Activated naive CD8-positive, alpha-beta T cell treated with anti-CD3 and anti-CD28 coated beads, Interleukin-2, amount 10 ng/mL, durations not matched to agents 7 days and 5 days (primary cell): ENCODE data around the gene C11orf21. TPM values are rescaled to one million over a fixed set of nuclear protein-coding genes. Genes with fewer than 3 reads are reported as not detected.
A peak's percentile ranks its signal among the peaks of the same experiment; 100 is the strongest.

Experiments used
- ATAC-seq: fragments of 150-1000 bp; cut with Tn5 transposase; one replicate; pipeline ENCODE4 v1.10.0; 2021; ENCODE audit warnings: low read depth, moderate library complexity
- POLR2A ChIA-PET: fragments of 350-600 bp; sonication (Branson Sonifier 250); formaldehyde crosslinking; loops from one replicate; lab custom pipeline; 2021; ENCODE audit warnings: antibody characterized with exemption; lab: Charles Lee
- DNase-seq: peaks from one replicate; pipeline ENCODE4 v3.0.0; 2021
- H3K27ac Mint-ChIP-seq: one replicate; pipeline ENCODE4 v1.8.0; 2022; ENCODE audit warnings: mild to moderate bottlenecking, mixed read lengths
- H3K27me3 Mint-ChIP-seq: one replicate; pipeline ENCODE4 v1.8.0; 2022; ENCODE audit warnings: mild to moderate bottlenecking, moderate library complexity, mixed read lengths
- H3K36me3 Mint-ChIP-seq: one replicate; pipeline ENCODE4 v1.8.0; 2021; ENCODE audit warnings: mild to moderate bottlenecking, mixed read lengths
- H3K4me1 Mint-ChIP-seq: one replicate; pipeline ENCODE4 v1.8.0; 2021; ENCODE audit warnings: mixed read lengths
- H3K4me3 Mint-ChIP-seq: one replicate; pipeline ENCODE4 v1.8.0; 2022; ENCODE audit warnings: mild to moderate bottlenecking, moderate library complexity, mixed read lengths
- H3K9me3 Mint-ChIP-seq: one replicate; pipeline ENCODE4 v1.8.0; 2021; ENCODE audit warnings: mixed read lengths
- total RNA-seq, 2 experiments: library from RNA; stranded (reverse); gene quantifications; one replicate each; pipeline ENCODE4 v1.2.3, GENCODE V29; 2021

Gene C11orf21
- total RNA-seq, 2 experiments from 2014 or later: 51.0 to 55.3 TPM

DNA sequence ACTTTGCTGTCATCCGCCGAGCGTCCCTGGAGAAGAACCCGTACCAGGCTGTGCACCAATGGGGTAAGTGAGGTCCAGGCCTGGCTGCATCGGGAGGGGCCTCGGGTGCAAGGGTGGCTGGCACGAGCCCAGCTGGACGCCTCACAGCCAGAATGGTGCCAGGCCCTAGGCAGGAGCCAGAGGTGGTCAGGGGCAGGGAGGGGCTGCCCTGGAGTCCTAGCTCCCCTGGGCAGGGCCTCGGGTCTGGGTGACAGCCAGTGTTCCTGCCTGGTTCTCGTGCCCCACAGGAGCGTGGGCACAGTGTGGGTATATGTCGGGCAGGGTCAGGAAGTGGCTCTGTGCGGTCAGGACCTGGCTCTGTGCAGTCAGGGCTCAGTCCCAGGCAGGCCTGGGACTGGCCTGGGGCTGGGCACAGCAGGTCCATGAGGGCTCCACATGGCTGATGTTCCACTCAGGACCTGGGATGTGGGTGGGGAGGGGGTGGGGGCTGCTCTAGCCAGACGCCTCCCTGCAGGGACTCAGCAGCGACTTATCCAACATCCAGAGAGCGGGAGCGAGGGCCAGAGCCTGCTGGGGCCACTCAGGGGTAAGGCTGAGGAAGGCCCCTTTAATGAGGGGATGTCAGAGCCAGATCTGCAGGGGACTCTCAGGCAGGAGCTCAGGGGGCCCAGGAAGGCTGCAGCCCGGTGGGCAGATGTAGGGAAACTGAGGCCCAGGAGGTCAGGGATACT, 1.3 kb upstream of the C11orf21 start:
- no peaks in the 10 kb centered on the region for H3K27me3 Mint-ChIP-seq
- peak overlapping the region; percentile 98 for H3K27ac Mint-ChIP-seq
- H3K4me3 Mint-ChIP-seq: peak overlapping the region; percentile 100
- peaks cover 10% of the 10 kb centered on the region for H3K36me3 Mint-ChIP-seq
- no peak for ATAC-seq
- POLR2A ChIA-PET: interaction anchor here (1.2 to 5.9 kb wide), 4 partner anchors 11 to 104 kb away, joined by 4 to 32 read pairs (median 12); partner anchors contain the start of genes CD81 and TSSC4
- peaks cover 29% of the 10 kb centered on the region for H3K4me1 Mint-ChIP-seq
- no peaks in the 10 kb centered on the region for H3K9me3 Mint-ChIP-seq
- DNase-seq: no peak

DNA sequence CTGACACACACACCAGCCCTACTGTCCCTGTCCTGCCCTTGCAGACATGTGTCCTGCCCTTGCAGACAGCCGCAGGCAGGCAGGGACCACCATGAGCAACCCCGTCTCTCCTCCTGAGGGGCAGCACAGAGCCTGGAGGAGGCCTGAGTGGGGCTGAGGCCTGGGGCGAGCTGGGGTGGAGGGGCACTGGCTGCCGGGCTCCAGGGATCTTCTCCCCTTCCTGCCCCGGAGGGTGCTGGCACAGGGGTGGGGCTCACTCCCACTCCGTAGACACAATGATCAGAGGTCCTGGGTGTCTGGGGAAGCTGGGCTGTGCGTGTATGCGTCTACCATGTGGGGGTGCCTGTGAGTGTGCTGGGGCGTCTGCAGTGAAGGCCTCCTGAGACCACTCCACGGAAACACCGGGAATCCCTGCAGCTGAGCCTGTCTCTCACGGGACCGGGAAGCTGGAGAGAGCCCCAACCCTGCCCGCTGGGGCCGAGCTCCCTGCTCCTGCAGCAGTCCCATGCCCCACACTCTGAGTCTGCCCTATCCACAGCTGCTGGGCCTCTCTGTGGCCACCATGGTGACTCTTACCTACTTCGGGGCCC, 683 bp upstream of the C11orf21 start:
- POLR2A ChIA-PET: interaction anchor here (0.5 to 5.9 kb wide), 9 partner anchors 11 to 1454 kb away, joined by 3 to 32 read pairs (median 4); partner anchors contain the start of genes CD81 and TSSC4
- ATAC-seq: peak; percentile 28
- no peaks in the 10 kb centered on the region for H3K27me3 Mint-ChIP-seq
- H3K4me1 Mint-ChIP-seq: peaks cover 34% of the 10 kb centered on the region
- peaks cover 15% of the 10 kb centered on the region for H3K36me3 Mint-ChIP-seq
- peak overlapping the region; percentile 98 for H3K27ac Mint-ChIP-seq
- H3K4me3 Mint-ChIP-seq: peak overlapping the region; percentile 100
- peak; percentile 66 for DNase-seq
- no peaks in the 10 kb centered on the region for H3K9me3 Mint-ChIP-seq

DNA sequence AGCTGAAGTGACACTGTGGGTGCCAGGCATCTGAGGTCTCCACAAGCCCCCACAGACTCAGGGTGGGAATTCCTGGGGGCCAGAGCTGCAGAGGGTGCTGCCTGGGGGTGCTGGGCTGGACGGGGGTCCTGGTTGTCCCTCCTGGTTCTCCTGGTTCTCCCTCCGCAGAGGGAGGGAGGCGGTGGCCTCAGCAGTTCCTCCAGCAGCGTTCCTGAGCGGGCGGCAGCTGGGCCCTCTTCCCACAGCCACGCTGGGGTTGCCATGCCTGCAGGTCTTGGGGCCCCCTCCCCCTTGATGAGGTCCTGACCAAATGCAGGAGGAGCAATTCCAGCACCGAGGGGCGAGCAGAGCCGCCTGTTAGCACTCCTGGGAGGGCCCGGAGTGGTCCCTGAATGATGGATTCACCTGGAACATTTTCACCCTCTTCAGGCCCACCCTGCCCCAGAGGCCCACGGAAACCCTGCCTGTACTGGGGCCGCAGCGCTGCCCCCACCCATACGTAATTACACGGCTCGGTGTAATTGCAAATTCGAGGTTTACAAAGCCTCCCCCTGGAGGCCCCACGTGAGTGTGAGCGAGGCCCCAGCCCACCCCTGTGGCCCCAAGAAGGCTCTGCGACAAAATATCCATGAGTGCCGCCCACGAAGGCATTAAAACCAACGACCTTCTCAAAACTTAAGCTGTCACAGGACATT, 635 bp downstream of the C11orf21 start:
- ATAC-seq (peak; percentile 5), DNase-seq (peak; percentile 65)
- H3K27me3 Mint-ChIP-seq: no peaks in the 10 kb centered on the region
- peaks cover 30% of the 10 kb centered on the region for H3K4me1 Mint-ChIP-seq
- peak overlapping the region; percentile 100 for H3K4me3 Mint-ChIP-seq
- peak overlapping the region; percentile 98 for H3K27ac Mint-ChIP-seq
- H3K9me3 Mint-ChIP-seq: no peaks in the 10 kb centered on the region
- POLR2A ChIA-PET: interaction anchor here (0.8 to 3.2 kb wide), 10 partner anchors 8 to 587 kb away, joined by 3 to 20 read pairs (median 3); partner anchors contain the start of genes CD81 and TSSC4
- peaks cover 18% of the 10 kb centered on the region for H3K36me3 Mint-ChIP-seq

DNA sequence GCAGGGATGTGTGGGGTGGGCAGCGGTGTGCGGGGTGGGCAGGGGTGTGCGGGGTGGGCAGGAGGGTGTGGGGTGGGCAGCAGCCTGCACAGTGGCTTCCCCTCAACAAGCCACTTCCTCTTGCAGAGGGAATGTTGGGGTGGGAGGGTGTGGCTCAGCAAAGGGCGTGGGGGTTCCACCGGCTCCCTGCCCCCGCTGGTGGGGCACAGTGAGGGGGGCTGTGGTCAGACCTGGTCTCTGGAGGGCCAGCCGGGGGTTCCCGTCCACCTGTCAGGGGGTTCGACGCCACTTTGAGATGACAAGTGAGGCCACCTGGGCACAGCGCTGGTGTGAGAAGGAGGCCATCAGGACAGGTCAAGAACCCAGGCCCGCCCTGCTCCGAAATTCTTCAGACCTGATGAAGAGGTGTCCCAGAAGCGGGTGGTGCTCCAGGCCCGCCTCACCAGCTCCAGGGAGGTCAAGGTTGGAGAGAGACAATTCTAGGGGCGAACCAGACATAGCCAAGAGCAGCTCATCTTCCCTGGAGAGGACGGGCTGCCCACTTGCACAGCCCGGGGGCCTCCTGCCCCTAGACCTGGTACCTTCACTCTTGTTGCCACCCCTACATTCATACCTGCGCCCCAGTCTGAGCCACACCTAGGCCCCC, 1.3 kb downstream of the C11orf21 start:
- Mint-ChIP-seq H3K27ac (peak overlapping the region; percentile 98), H3K9me3 (no peaks in the 10 kb centered on the region), H3K4me3 (peak overlapping the region; percentile 100), H3K36me3 (peaks cover 18% of the 10 kb centered on the region), H3K27me3 (no peaks in the 10 kb centered on the region), H3K4me1 (peaks cover 26% of the 10 kb centered on the region)
- ATAC-seq (peak; percentile 7), DNase-seq (no peak)
- POLR2A ChIA-PET: interaction anchor here (0.5 to 3.2 kb wide), 4 partner anchors 8 to 713 kb away, joined by 3 to 20 read pairs (median 6); partner anchors contain the start of gene CD81

DNA sequence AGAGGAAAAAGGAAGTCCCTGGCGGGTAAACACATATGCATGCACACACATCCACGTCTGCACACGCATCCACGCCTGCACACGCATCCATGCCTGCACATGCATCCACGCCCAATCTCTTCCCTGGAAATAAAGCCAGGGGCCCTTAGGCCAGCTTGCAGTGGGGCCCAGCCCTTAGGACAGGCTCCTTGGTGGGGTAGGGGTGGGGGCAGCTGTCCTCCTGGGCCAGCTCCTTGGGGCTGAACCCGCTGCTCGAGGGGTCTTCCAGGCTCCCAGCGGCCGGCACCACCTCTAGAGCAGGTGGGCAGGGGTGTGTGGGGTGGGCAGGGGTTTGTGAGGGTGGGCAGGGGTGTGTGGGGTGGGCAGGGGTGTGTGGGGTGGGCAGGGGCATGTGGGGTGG, 1.9 kb downstream of the C11orf21 start:
- Mint-ChIP-seq H3K27ac (peak overlapping the region; percentile 86), H3K27me3 (no peaks in the 10 kb centered on the region), H3K4me1 (peaks cover 26% of the 10 kb centered on the region), H3K36me3 (peaks cover 18% of the 10 kb centered on the region), H3K4me3 (peak overlapping the region; percentile 85), H3K9me3 (no peaks in the 10 kb centered on the region)
- POLR2A ChIA-PET: interaction anchor here (0.8 kb wide), 1 partner anchor 114 kb away, joined by 3 read pairs; no protein-coding TSS in a partner anchor
- DNase-seq: no peak
- ATAC-seq: no peak

DNA sequence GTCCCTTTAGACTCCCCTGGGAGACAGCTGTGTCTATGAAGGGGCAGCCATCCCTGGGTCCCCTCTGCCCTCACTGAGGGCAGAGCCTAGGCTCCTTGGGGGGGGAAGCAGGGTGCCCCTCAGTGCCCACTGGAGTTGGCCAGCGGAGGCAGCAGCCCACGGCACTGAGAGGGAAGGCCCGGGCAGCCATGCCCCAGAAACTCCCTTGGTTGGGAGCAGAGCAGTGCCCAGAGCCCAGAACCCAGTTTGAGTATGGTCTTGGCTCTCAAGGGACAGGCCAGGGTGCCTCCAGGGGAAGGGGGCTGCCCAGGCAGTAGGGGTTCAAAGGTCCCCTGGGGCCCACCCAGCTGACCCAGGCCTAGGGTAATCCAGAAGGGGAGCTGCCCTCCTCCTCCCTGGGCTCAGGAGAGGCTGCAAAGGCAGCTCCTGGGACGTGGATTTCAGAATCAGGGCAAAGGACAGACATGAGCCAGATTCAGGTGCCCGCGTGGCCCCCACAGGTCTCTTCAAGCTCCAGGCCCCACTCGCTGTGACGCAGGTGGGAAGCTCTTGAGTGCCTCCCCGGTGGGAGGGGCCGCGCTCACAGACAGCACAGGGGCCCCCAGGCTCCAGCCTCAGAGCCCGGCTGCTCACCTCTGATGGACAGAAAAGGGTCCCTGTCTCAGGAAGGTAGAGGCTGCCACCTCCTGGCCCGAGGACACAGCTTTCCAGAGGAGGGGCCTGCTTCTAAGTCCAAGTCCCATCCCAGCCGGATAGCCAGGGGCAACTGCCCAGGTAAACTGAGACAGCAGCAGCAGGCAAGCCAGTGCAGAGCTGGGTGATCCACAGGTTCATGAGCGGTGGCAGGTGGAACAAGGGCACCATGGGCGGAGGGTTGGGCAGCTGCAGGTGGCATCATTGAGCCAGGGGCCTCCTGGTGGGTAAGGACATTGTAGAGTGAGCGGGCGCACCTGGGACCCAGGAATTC, 2.6 kb downstream of the C11orf21 start:
- peak; percentile 62 for DNase-seq
- ATAC-seq: no peak
- H3K27me3 Mint-ChIP-seq: no peaks in the 10 kb centered on the region
- H3K4me3 Mint-ChIP-seq: peak overlapping the region; percentile 85
- peak overlapping the region; percentile 86 for H3K27ac Mint-ChIP-seq
- POLR2A ChIA-PET: interaction anchor here (0.6 to 0.8 kb wide), 2 partner anchors 80 to 113 kb away, joined by 3 read pairs; no protein-coding TSS in a partner anchor
- no peaks in the 10 kb centered on the region for H3K9me3 Mint-ChIP-seq
- H3K4me1 Mint-ChIP-seq: peaks cover 28% of the 10 kb centered on the region
- H3K36me3 Mint-ChIP-seq: peaks cover 18% of the 10 kb centered on the region

DNA sequence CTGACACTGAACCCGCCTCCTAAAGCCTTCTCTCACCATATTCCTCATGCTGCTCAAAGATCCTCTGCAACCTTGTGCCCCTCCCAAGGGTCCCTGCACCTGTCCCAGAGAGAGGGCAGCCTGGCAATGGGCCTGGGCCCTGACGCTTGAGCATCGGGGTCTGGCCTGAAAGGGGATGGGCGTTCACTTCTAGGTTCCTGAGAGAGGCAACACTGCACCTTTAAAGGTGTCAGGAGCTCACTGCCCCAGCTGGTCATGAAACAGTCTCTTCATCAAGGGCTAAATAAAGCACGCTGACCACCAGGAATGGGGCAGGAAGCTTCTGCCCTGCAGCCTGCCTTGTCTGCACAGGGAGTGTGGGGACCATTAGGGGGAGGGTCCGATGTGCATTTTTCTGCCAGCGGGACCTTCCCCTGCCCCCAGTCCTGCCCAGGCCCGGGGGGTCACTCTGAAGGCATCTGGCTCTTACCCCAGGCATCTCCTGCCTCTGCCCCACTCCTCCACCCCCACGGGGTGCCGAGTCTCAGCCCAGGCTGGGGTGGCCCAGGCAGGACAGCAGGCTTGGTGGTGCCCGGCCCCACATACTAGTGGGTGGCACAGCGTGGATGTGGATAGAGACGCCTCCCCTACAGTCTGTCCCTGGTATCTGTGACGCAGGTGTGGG, 3.5 kb downstream of the C11orf21 start:
- DNase-seq (no peak), ATAC-seq (no peak)
- H3K36me3 Mint-ChIP-seq: peaks cover 18% of the 10 kb centered on the region
- POLR2A ChIA-PET: interaction anchor here (0.6 kb wide), 1 partner anchor 81 kb away, joined by 3 read pairs; no protein-coding TSS in a partner anchor
- H3K4me1 Mint-ChIP-seq: peaks cover 28% of the 10 kb centered on the region
- H3K4me3 Mint-ChIP-seq: no peak overlapping the region
- H3K27ac Mint-ChIP-seq: no peak overlapping the region
- no peaks in the 10 kb centered on the region for H3K9me3 Mint-ChIP-seq
- H3K27me3 Mint-ChIP-seq: peaks cover 5% of the 10 kb centered on the region

DNA sequence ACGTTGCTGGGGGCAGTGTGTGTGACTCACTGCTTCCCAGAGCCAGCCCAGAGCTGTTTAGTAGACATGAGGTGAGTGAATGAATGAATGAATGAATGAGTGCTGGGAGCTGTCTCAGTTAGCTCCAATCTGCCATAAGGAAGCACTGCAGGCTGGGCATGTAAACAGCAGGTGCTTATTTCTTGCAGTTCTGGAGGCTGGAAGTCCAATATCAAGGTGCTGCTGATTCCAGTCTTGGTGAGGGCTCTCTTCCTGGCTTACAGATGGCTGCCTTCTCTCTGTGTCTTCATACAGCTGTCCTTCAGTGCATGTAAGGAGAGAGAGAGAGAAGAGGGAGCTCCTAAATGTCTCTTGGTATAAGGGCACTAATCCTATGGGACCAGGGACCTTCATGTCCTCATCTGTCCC, 4.1 kb downstream of the C11orf21 start:
- H3K27ac Mint-ChIP-seq: no peak overlapping the region

DNA sequence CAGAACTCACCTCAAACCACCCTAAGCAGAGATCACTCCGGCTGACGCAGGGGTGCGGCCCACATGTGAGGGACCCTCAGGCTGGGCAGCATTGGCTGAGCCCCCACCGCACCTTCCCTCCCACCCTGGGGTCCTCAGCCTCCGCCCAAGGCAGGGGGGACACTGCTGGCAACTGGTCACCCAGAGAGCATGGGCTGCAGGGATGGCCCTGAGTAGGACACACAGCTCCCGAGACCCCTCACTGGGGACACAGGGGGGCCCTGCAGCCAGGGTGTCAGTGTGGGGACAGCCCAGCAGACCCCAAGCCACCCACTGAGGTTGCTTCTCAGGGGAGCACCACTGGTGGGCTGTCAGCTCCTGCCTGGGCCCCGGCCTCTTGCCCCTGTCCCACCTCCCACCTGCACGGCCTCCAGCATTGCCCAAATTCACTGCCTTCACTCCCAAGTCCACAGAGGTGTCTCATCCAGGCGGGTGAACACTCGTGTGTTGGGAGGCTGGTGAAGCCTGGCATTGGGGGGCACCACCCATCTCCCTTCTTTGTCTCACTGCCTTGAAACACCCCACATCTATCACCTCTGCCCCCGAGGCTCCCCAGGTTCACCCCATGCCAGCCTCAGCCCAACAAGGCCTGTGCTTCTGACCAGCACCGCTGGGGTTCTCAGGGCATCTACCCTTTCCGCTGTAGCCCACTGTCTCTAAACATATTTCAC, 4.7 kb downstream of the C11orf21 start:
- Mint-ChIP-seq H3K9me3 (no peaks in the 10 kb centered on the region), H3K4me3 (no peak overlapping the region), H3K27me3 (peaks cover 5% of the 10 kb centered on the region), H3K27ac (no peak overlapping the region), H3K36me3 (peaks cover 18% of the 10 kb centered on the region), H3K4me1 (peaks cover 26% of the 10 kb centered on the region)
- DNase-seq (no peak), ATAC-seq (no peak)
- POLR2A ChIA-PET: interaction anchor here (0.8 kb wide), 1 partner anchor 29 kb away, joined by 3 read pairs; no protein-coding TSS in a partner anchor

More for the DNA sequence above, 4.1 kb downstream of the C11orf21 start:
- Mint-ChIP-seq H3K9me3 (no peaks in the 10 kb centered on the region), H3K4me3 (no peak overlapping the region), H3K27me3 (peaks cover 5% of the 10 kb centered on the region), H3K4me1 (peaks cover 27% of the 10 kb centered on the region), H3K36me3 (peaks cover 18% of the 10 kb centered on the region)
- POLR2A ChIA-PET: no interaction called here
- no peak for ATAC-seq
- no peak for DNase-seq

DNA sequence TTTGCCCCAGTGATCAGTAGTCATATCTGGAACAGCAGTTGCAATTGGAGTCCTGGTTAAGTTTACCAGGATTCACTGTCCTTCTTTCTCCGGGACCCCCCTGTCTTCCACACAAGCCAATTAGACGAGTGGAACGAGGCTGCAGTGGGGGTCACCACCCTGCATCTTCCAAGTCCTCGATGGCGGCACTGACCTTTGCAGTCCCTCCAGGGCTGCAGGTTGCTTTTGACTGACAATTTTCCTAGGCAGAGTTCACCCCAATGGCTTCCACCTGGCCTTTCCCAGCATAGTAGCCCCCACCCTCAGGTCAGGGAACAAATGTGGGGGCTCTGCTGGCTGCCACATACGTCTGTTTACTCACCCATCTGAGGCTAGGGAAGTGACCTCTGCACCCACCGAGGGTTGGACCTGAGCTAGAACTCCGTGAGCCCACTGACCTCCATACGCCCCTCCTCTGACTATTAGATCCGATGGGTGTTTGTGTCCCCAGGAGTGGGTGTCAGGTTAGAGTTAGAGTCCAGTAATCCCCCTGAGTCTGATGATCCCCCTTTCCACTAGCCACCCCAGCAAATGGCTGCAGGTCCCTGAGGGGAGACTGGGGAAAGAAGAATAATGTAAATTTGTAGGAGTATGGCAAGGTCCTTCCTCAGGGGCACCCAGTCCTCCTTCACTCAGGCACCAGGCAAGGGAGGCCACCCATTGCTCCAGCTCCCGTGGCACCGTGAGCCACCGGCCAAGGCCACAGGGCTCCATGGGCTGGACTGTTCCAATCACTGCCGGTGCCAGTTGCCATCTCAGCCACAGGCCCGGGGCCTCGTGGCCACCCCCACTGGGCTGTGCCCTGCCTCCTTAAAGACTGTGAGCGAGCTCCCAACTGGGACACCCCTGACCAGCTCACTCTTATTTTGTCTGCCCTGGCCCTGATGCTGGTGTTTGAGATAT, 5.5 kb downstream of the C11orf21 start:
- H3K4me3 Mint-ChIP-seq: no peak overlapping the region
- POLR2A ChIA-PET: interaction anchor here (0.5 to 0.8 kb wide), 2 partner anchors 28 to 98 kb away, joined by 3 read pairs; no protein-coding TSS in a partner anchor
- H3K27ac Mint-ChIP-seq: no peak overlapping the region
- peaks cover 13% of the 10 kb centered on the region for H3K36me3 Mint-ChIP-seq
- peaks cover 22% of the 10 kb centered on the region for H3K4me1 Mint-ChIP-seq
- DNase-seq (no peak), ATAC-seq (no peak)
- no peaks in the 10 kb centered on the region for H3K9me3 Mint-ChIP-seq
- H3K27me3 Mint-ChIP-seq: peaks cover 5% of the 10 kb centered on the region
